K562 (cell line): ENCODE measurements around the gene ZFP2. TPM values are rescaled to one million over a fixed set of nuclear protein-coding genes. Genes with fewer than 3 reads are reported as not detected.

ENCODE experiments used
- ARID1B ChIP-seq: fragments of 450-650 bp; IDR thresholded peaks from 2 replicates; pipeline ENCODE4 v1.6.1; 2016; ENCODE audit warnings: antibody characterized with exemption, mild to moderate bottlenecking, inconsistent platforms
- CTCF ChIP-seq, 3 experiments: IDR thresholded peaks in 2 of 3; conservative IDR thresholded peaks in 1 of 3; 2 replicates each; pipeline ENCODE4 v1.5.1; 2011 to 2012; ENCODE audit warnings: low read length in 3 of 3, mild to moderate bottlenecking in 3 of 3, control low read depth in 2 of 3, improper control_type of control experiment in 1 of 3, inconsistent platforms in 1 of 3, low read depth in 1 of 3, mixed read lengths in 1 of 3, moderate library complexity in 1 of 3; ENCODE audit not compliant: insufficient read depth in 2 of 3
- EZH2 ChIP-seq: IDR thresholded peaks from 2 replicates; pipeline ENCODE4 v1.6.1; 2012; ENCODE audit warnings: low read depth, mild to moderate bottlenecking, inconsistent platforms, low read length, borderline replicate concordance
- HNRNPL ChIP-seq: fragments of 200-400 bp; formaldehyde crosslinking; IDR thresholded peaks from 2 replicates; pipeline ENCODE4 v1.6.1; 2017; ENCODE audit warnings: low read depth, mild to moderate bottlenecking, low read length
- LCOR ChIP-seq: sonication (generic); formaldehyde crosslinking; IDR thresholded peaks from 2 replicates; pipeline ENCODE4 v1.8.0; 2022; ENCODE audit warnings: mild to moderate bottlenecking, missing genetic modification reagents
- PCBP2 ChIP-seq: fragments of 200-400 bp; formaldehyde crosslinking; IDR thresholded peaks from 2 replicates; pipeline ENCODE4 v1.6.1; 2018; ENCODE audit warnings: low read length, low read depth, mild to moderate bottlenecking, moderate library complexity; ENCODE audit not compliant: poor library complexity, severe bottlenecking
- TCF7L2 ChIP-seq: fragments of 150-350 bp; IDR thresholded peaks from 2 replicates; pipeline ENCODE4 v1.6.1; 2016; ENCODE audit warnings: low read depth, mild to moderate bottlenecking, low read length, moderate library complexity
- ZBTB1 ChIP-seq: sonication (generic); formaldehyde crosslinking; IDR thresholded peaks from 2 replicates; pipeline ENCODE4 v1.8.1; 2023; ENCODE audit warnings: missing genetic modification reagents, low read depth, mild to moderate bottlenecking, borderline replicate concordance
- ZC3H11A ChIP-seq: IDR thresholded peaks from 2 replicates; pipeline ENCODE4 v1.6.1; 2012; ENCODE audit warnings: low read depth, low read length, improper control_type of control experiment
- ZNF274 ChIP-seq: IDR thresholded peaks from 2 replicates; pipeline ENCODE4 v1.6.1; 2011; ENCODE audit warnings: low read depth, mild to moderate bottlenecking, low read length, moderate library complexity, borderline replicate concordance
- ZNF609 ChIP-seq: sonication (generic); formaldehyde crosslinking; IDR thresholded peaks from 2 replicates; pipeline ENCODE4 v1.8.1; 2023; ENCODE audit warnings: missing genetic modification reagents, mild to moderate bottlenecking, borderline replicate concordance
- ZNF766 ChIP-seq: fragments of 200-800 bp; sonication (Bioruptor generic); conservative IDR thresholded peaks from 2 replicates; pipeline ENCODE4 v1.6.1; 2016; ENCODE audit warnings: missing genetic modification characterization, missing compliant biosample characterization
- polyA plus RNA-seq, 8 experiments: library from polyadenylated mRNA; depleted of rRNA in 4 of 8; stranded (reverse) in 5 of 8; unstranded in 3 of 8; fragments of >200 nt; fragmentation: Nextera tagmentation in 2 of 8; fragmentation: Illumina TruSeq in 1 of 8; extraction: Ambion mirVana in 2 of 8; extraction: Trizol in 1 of 8; gene quantifications; 2 replicates each; pipeline versions ENCODE4 v1.2.1 to v1.2.3, GENCODE V29; 2011 to 2014; ENCODE audit warnings: inconsistent platforms in 1 of 8, missing spikeins in 1 of 8
- total RNA-seq, 7 experiments: library from RNA; depleted of rRNA in 6 of 7; stranded (reverse); fragments of >200 nt in 6 of 7; fragmentation: Illumina TruSeq in 2 of 7; extraction: Trizol in 2 of 7; gene quantifications; 2 replicates each; pipeline versions ENCODE4 v1.2.1 to v1.2.3, GENCODE V29; 2011 to 2021; ENCODE audit warnings: low replicate concordance in 1 of 7
- TF ChIP-seq, protein P1 (sequence below), 2 experiments: IDR thresholded peaks; 2 replicates each; pipeline ENCODE4 v1.6.1; 2012; ENCODE audit warnings: improper control_type of control experiment in 2 of 2, low read depth in 2 of 2, low read length in 2 of 2, borderline replicate concordance in 1 of 2
- TF ChIP-seq, protein P2 (sequence below), 2 experiments: IDR thresholded peaks; 2 replicates each; pipeline ENCODE4 v1.6.1; 2011; ENCODE audit warnings: borderline replicate concordance in 1 of 2, control low read depth in 1 of 2, low read depth in 1 of 2, low read length in 1 of 2, mild to moderate bottlenecking in 1 of 2, mixed read lengths in 1 of 2, moderate library complexity in 1 of 2; ENCODE audit not compliant: insufficient read depth in 1 of 2, insufficient read length in 1 of 2, poor library complexity in 1 of 2, severe bottlenecking in 1 of 2; ENCODE audit errors: extremely low read depth in 1 of 2

Gene ZFP2
- total and polyA plus RNA-seq, 9 of the 15 experiments (the other 6 are each of a cell fraction or from before 2014, with no cell fraction given), result 0.07 to 0.13 TPM; not detected in 7

DNA sequence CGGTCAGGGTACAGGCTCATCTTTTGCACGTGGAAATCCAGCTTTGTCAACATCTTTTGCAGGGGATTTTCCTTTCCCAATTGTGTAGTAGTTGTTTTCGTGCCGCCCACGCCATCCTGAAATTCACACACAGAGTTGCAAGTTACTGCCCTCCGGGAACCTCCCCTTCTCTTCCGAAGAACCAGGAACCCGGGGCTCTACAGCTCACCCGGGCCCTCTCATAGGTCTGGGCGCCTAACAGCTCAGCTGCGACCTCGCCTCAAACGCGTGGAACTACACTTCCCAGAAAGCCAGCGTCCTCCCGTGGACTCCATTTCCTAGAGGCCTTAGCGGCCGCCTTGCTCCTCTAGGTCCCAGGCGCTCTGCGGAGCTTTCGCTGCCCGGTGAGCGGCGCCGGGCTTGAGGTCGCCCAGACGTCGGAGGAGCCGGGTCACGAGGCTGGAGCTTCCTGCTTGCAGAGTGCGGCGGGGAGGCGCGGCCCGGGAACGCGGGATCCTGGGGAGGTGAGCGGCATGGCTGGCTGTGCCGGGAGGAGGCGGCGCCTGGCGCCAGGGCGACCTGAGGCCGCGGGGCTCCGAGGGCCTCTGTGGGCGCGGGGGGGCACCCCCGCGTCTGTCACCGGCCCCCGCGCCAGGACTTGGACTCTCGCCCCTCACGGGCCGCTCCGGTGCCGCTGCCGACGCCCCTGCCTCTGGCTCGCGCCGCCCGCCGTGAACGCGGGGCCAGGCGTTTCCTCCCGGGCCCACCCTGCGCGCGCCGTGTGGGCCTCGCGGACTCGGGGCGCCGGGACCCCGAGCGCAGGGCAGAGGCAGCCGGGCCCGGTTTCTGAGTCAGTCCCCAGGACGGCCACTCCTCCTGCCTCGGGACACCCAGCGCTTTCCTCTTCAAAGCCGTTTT, 35.8 kb upstream of the ZFP2 start, which contains the start of gene ZNF354B (continued):
- TF ChIP-seq PCBP2 (no peak), ZNF274 (no peak), CTCF (IDR thresholded peaks at IDR 0.05 in 2 of 3, conservative IDR thresholded peaks at IDR 0.05 in 1 of 3; ENCODE audit: insufficient read depth in 2 of 3, low read depth in 1 of 3, low read length in 3 of 3) (0 out of 6 replicates have a peak, but pooled peaks of 1 of the 3 experiments have one; percentile 16), ZNF766 (CRISPR knock-in tag) (peak; percentile 66), LCOR (CRISPR knock-in tag) (peak; percentile 76; the same call in 1 of the 2 replicates), ZNF609 (no peak), EZH2 (no peak), ZBTB1 (CRISPR knock-in tag) (0 out of 2 replicates have a peak, but pooled peaks have one; percentile 50), ZC3H11A (no peak), ARID1B (no peak), HNRNPL (0 out of 2 replicates have a peak, but pooled peaks have one; percentile 52), TCF7L2 (peak; percentile 40; the same call in 1 of the 2 replicates)
- TF ChIP-seq, protein P1, sequence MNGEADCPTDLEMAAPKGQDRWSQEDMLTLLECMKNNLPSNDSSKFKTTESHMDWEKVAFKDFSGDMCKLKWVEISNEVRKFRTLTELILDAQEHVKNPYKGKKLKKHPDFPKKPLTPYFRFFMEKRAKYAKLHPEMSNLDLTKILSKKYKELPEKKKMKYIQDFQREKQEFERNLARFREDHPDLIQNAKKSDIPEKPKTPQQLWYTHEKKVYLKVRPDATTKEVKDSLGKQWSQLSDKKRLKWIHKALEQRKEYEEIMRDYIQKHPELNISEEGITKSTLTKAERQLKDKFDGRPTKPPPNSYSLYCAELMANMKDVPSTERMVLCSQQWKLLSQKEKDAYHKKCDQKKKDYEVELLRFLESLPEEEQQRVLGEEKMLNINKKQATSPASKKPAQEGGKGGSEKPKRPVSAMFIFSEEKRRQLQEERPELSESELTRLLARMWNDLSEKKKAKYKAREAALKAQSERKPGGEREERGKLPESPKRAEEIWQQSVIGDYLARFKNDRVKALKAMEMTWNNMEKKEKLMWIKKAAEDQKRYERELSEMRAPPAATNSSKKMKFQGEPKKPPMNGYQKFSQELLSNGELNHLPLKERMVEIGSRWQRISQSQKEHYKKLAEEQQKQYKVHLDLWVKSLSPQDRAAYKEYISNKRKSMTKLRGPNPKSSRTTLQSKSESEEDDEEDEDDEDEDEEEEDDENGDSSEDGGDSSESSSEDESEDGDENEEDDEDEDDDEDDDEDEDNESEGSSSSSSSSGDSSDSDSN (IDR thresholded peaks at IDR 0.05; ENCODE audit: borderline replicate concordance in 1 of 2, low read depth in 2 of 2, low read length in 2 of 2), result peak; percentile 67 to 75; a peak in 1 of 4 replicates
- TF ChIP-seq, protein P2, sequence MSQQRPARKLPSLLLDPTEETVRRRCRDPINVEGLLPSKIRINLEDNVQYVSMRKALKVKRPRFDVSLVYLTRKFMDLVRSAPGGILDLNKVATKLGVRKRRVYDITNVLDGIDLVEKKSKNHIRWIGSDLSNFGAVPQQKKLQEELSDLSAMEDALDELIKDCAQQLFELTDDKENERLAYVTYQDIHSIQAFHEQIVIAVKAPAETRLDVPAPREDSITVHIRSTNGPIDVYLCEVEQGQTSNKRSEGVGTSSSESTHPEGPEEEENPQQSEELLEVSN (IDR thresholded peaks at IDR 0.05; ENCODE audit: borderline replicate concordance in 1 of 2, extremely low read depth in 1 of 2, insufficient read depth in 1 of 2, insufficient read length in 1 of 2, low read depth in 1 of 2, low read length in 1 of 2, poor library complexity in 1 of 2, severe bottlenecking in 1 of 2), result peak; percentile 79 to 92
